Esophagus squamous epithelium (tissue), 5 donors: Measurements from ENCODE around the gene SOX9. TPM values are rescaled to one million over a fixed set of nuclear protein-coding genes. Genes with fewer than 3 reads are reported as not detected.

ENCODE experiments used
- DNase-seq: peaks from one replicate; lab custom pipeline; 2025; lab: John Stamatoyannopoulos, UW
- H3K27ac ChIP-seq, 4 donors: fragments of 200-600 bp; sonication (generic); one replicate each; pipeline ENCODE4 v1.5.1; 2016 to 2019; ENCODE audit warnings: mild to moderate bottlenecking in 1 of 4
- H3K27me3 ChIP-seq, 4 donors: fragments of 200-600 bp; sonication (generic); 1 replicate in 3 of 4; 2 replicates in 1 of 4; pipeline versions ENCODE4 v1.5.1 to v1.6.0; 2017 to 2021; ENCODE audit warnings: antibody characterized with exemption in 1 of 4
- H3K36me3 ChIP-seq, 3 donors: fragments of 200-600 bp; sonication (generic); one replicate each; pipeline ENCODE4 v1.5.1; 2016 to 2019
- H3K4me1 ChIP-seq, 3 donors: fragments of 200-600 bp; sonication (generic); one replicate each; pipeline ENCODE4 v1.5.1; 2017 to 2019
- H3K4me3 ChIP-seq, 4 donors: fragments of 200-600 bp; sonication (generic); 1 replicate in 3 of 4; 2 replicates in 1 of 4; pipeline ENCODE4 v1.5.1; 2016 to 2019; ENCODE audit warnings: mild to moderate bottlenecking in 2 of 4, moderate library complexity in 1 of 4
- H3K9me3 ChIP-seq, 3 donors: fragments of 200-600 bp; sonication (generic); one replicate each; pipeline ENCODE4 v1.5.1; 2016 to 2019
- POLR2A ChIP-seq, 4 donors: fragments of 450-650 bp; IDR thresholded peaks; one replicate each; pipeline ENCODE4 v1.6.1; 2017; ENCODE audit warnings: antibody characterized with exemption in 4 of 4, mild to moderate bottlenecking in 4 of 4, moderate library complexity in 3 of 4
- WGBS, 2 donors: methylation state at CpG; one replicate each; pipeline ENCODE4 v1.1.5; 2018; 5-methylcytosine and 5-hydroxymethylcytosine counted together
- intact Hi-C: fragments of 100-400 bp; cut with DNase I; formaldehyde crosslinking; loops from one replicate; pipeline ENCODE4 v1.15.0; 2022
- total RNA-seq, 4 donors: library from RNA; depleted of rRNA; stranded (reverse); fragments of >200 nt; gene quantifications; one replicate each; pipeline ENCODE4 v1.1.0, GENCODE V29; 2016
- TF ChIP-seq, protein P1 (sequence below), 6 experiments: fragments of 450-650 bp in 4 of 6; fragments of 200-600 bp in 2 of 6; sonication (generic) in 2 of 6; IDR thresholded peaks; one replicate each; pipeline ENCODE4 v1.5.1; 2016 to 2019; ENCODE audit warnings: antibody characterized with exemption in 6 of 6, mild to moderate bottlenecking in 4 of 6, moderate library complexity in 4 of 6
- donor health status: DM: yes; HTN: yes; CAD: no.

Gene SOX9
- total RNA-seq, 4 donors from 2014 or later = 7.4 to 11.5 (median 11.1) TPM

DNA sequence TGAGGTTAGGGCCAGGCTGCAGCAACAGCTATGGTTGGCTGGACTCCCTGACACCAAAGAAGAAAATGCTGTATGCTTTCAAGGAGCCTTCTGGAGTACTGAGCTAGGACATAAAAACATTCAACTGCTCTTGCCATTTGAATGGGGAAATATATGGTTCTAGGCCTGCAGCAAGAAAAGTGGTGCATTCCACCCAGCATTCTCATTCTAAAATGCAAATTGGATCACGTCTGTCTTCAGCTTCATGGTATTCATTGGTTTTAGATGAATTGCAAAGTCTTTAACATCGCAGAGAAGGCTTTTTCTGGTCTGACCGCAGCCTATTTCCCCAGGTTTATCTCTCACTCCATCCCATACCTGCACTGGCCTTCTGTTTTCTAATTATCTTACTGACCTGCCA is 27.1 kb upstream of the SOX9 start:
- Histone ChIP-seq H3K9me3 (no peaks in the 10 kb centered on the region), H3K27ac (no peak overlapping the region), H3K4me3 (no peak overlapping the region), H3K4me1 (no peaks in the 10 kb centered on the region), H3K27me3 (peaks cover 0 to 9% (median 0%) of the 10 kb centered on the region in 4 donors), H3K36me3 (no peaks in the 10 kb centered on the region)
- no peak for DNase-seq
- TF ChIP-seq POLR2A (IDR thresholded peaks at IDR 0.05) = no peak
- TF ChIP-seq, protein P1, sequence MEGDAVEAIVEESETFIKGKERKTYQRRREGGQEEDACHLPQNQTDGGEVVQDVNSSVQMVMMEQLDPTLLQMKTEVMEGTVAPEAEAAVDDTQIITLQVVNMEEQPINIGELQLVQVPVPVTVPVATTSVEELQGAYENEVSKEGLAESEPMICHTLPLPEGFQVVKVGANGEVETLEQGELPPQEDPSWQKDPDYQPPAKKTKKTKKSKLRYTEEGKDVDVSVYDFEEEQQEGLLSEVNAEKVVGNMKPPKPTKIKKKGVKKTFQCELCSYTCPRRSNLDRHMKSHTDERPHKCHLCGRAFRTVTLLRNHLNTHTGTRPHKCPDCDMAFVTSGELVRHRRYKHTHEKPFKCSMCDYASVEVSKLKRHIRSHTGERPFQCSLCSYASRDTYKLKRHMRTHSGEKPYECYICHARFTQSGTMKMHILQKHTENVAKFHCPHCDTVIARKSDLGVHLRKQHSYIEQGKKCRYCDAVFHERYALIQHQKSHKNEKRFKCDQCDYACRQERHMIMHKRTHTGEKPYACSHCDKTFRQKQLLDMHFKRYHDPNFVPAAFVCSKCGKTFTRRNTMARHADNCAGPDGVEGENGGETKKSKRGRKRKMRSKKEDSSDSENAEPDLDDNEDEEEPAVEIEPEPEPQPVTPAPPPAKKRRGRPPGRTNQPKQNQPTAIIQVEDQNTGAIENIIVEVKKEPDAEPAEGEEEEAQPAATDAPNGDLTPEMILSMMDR (IDR thresholded peaks at IDR 0.05) = no peak
- intact Hi-C loops = no loop called here
- 77 to 83% methylated on average over 3 of the region's 3 CpGs for WGBS, 2 donors

DNA sequence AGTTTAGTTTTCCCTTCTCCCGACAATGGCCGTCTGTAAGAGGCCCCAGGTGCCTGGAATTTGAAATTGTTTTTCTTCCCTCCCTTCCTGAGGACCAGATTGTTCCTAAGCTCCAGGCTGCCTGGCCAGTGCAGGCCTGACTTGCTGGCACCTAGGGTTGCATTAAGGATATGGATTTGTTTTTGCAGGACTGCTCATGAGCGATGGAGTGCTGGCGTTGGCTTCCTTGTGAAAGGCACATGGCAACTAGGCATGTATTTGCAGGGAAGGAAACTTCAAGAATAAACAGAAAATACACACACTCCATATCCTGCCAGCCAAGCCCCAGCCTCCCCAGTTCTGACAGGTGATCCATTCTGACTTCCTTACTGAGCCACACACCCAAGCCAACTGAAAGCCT is 25.5 kb upstream of the SOX9 start:
- Histone ChIP-seq H3K27ac (no peak overlapping the region), H3K4me1 (no peaks in the 10 kb centered on the region), H3K36me3 (no peaks in the 10 kb centered on the region), H3K4me3 (no peak overlapping the region), H3K27me3 (peaks cover 0 to 9% (median 0%) of the 10 kb centered on the region in 4 donors), H3K9me3 (no peaks in the 10 kb centered on the region)
- DNase-seq = no peak
- WGBS, 2 donors = 44 to 53% methylated on average over 2 to 4 of the region's 4 CpGs
- TF ChIP-seq, protein P1 (IDR thresholded peaks at IDR 0.05) = no peak
- TF ChIP-seq POLR2A (IDR thresholded peaks at IDR 0.05) = no peak
- intact Hi-C loops = no loop called here

DNA sequence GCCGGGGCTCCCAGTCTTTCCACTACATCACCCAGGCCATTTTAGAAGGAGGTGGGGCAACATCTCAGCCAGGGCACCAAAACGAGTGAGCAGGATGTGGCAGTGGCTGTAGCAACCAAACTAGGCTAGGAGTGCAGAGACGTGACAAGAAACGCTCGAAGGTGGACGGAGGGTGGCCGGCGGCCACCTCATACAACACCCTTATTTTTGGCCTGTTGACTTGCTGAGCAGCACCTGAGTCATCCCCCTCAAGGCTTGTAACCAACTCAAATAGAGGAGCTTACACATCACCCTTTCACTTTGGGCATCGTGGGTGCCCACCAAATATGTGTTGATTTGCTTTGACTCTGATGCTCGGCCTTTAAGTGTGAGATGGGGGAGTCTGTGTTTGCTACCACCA is 23.7 kb upstream of the SOX9 start:
- Histone ChIP-seq H3K9me3 (no peaks in the 10 kb centered on the region), H3K4me1 (no peaks in the 10 kb centered on the region), H3K36me3 (no peaks in the 10 kb centered on the region), H3K27ac (no peak overlapping the region), H3K27me3 (peaks cover 0 to 15% (median 0%) of the 10 kb centered on the region in 4 donors), H3K4me3 (no peak overlapping the region)
- TF ChIP-seq POLR2A (IDR thresholded peaks at IDR 0.05) = no peak
- TF ChIP-seq, protein P1 (IDR thresholded peaks at IDR 0.05) = no peak
- 57 to 75% methylated on average over 9 to 10 of the region's 10 CpGs for WGBS, 2 donors
- no peak for DNase-seq
- intact Hi-C loops = no loop called here

DNA sequence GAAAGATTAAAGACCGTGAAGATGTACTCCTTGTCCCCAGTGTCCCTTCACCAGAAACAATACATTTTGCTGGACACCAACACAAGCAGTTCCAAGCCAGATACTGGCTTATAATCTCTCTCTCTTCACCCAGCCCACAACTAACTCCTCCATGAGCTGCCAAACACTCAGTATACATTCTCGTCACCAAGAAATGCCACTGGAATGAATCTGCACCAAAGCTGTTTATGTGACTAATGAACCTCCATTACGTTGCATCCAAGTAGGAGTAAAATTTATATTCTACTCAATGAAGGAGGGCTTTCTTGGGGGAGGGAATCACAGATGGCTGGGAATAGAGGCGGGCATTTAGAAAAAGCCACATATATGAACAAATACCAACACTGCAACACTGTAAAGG is 20.9 kb upstream of the SOX9 start:
- TF ChIP-seq, protein P1 (IDR thresholded peaks at IDR 0.05) = no peak
- no peak for TF ChIP-seq POLR2A (IDR thresholded peaks at IDR 0.05)
- no peak overlapping the region for H3K27ac ChIP-seq
- peaks cover 0 to 29% (median 0%) of the 10 kb centered on the region in 4 donors for H3K27me3 ChIP-seq
- no peak for DNase-seq
- 62 to 76% methylated on average over 3 to 4 of the region's 4 CpGs for WGBS, 2 donors
- H3K4me3 ChIP-seq = no peak overlapping the region
- intact Hi-C loops = no loop called here
- H3K9me3 ChIP-seq = no peaks in the 10 kb centered on the region
- H3K4me1 ChIP-seq = no peaks in the 10 kb centered on the region
- no peaks in the 10 kb centered on the region for H3K36me3 ChIP-seq

DNA sequence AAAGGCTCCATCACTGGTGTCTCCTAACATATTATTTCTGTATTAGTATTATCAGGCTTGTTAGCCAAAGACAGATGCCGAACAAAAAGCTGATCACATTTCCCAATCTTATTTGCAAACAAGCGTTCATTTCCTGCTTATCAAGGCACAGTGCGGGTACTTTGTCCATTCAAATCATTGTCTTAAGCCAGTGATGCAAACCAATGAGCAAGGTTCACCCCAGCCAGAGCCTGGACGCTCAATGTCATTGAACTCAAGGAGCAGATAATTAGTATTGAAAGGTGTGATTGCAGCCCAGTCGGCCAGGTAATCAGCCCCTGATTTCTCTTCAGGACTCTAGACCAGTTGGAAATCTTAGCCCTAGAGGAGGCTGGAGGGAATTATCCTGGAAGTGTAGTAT is 20.4 kb upstream of the SOX9 start:
- peaks cover 0 to 34% (median 0%) of the 10 kb centered on the region in 4 donors for H3K27me3 ChIP-seq
- intact Hi-C loops = no loop called here
- H3K4me1 ChIP-seq = no peaks in the 10 kb centered on the region
- no peaks in the 10 kb centered on the region for H3K9me3 ChIP-seq
- TF ChIP-seq, protein P1 (IDR thresholded peaks at IDR 0.05) = no peak
- no peak for TF ChIP-seq POLR2A (IDR thresholded peaks at IDR 0.05)
- 74 to 75% methylated on average over 5 of the region's 5 CpGs for WGBS, 2 donors
- no peak for DNase-seq
- H3K27ac ChIP-seq = no peak overlapping the region
- H3K36me3 ChIP-seq = no peaks in the 10 kb centered on the region
- H3K4me3 ChIP-seq = no peak overlapping the region
